ENCODE measurements around the gene RXFP3.

- no peak for TF ChIP-seq CTCF (tag by site-specific recombination; IDR thresholded peaks at IDR 0.05)
- no peak for TF ChIP-seq ZBTB26 (tag by site-specific recombination; optimal IDR thresholded peaks at IDR 0.05)
- no peak for TF ChIP-seq ZNF488 (tag by site-specific recombination; IDR thresholded peaks at IDR 0.05)
- TF ChIP-seq PRDM10 (tag by site-specific recombination; IDR thresholded peaks at IDR 0.05), result no peak
- TF ChIP-seq ZNF660 (tag by site-specific recombination; IDR thresholded peaks at IDR 0.05), result no peak
- TF ChIP-seq ZFP41 (tag by site-specific recombination; IDR thresholded peaks at IDR 0.05; ENCODE audit: borderline replicate concordance), result no peak
- no peak for TF ChIP-seq KLF9 (tag by site-specific recombination; IDR thresholded peaks at IDR 0.05; ENCODE audit: low read depth)
- TF ChIP-seq, protein P1, sequence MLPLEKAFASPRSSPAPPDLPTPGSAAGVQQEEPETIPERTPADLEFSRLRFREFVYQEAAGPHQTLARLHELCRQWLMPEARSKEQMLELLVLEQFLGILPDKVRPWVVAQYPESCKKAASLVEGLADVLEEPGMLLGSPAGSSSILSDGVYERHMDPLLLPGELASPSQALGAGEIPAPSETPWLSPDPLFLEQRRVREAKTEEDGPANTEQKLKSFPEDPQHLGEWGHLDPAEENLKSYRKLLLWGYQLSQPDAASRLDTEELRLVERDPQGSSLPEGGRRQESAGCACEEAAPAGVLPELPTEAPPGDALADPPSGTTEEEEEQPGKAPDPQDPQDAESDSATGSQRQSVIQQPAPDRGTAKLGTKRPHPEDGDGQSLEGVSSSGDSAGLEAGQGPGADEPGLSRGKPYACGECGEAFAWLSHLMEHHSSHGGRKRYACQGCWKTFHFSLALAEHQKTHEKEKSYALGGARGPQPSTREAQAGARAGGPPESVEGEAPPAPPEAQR (tag by site-specific recombination; IDR thresholded peaks at IDR 0.05), result no peak
- TF ChIP-seq REST (tag by site-specific recombination; IDR thresholded peaks at IDR 0.05), result no peak
- TF ChIP-seq ZNF311 (tag by site-specific recombination; IDR thresholded peaks at IDR 0.05; ENCODE audit: borderline replicate concordance), result no peak
- TF ChIP-seq ZNF777 (tag by site-specific recombination; IDR thresholded peaks at IDR 0.05; ENCODE audit: borderline replicate concordance), result no peak
- no peak for TF ChIP-seq ZBTB17 (tag by site-specific recombination; IDR thresholded peaks at IDR 0.05)
Observed at GRCh38 chr5:33984671-33985124, 48.5 kb downstream of the RXFP3 start, which contains the start of gene SLC45A2.
